ENCODE measurements around the gene OR2T6. TPM values are rescaled to one million over a fixed set of nuclear protein-coding genes. Genes with fewer than 3 reads are reported as not detected.
"Not testable (repeated sequence)": the region's sequence is repeated elsewhere in the genome, so short reads cannot be mapped to it uniquely, and the experiment has no call there.

OR2T6 gene
- total RNA-seq, 1 experiment from 2014 or later = not detected

DNA sequence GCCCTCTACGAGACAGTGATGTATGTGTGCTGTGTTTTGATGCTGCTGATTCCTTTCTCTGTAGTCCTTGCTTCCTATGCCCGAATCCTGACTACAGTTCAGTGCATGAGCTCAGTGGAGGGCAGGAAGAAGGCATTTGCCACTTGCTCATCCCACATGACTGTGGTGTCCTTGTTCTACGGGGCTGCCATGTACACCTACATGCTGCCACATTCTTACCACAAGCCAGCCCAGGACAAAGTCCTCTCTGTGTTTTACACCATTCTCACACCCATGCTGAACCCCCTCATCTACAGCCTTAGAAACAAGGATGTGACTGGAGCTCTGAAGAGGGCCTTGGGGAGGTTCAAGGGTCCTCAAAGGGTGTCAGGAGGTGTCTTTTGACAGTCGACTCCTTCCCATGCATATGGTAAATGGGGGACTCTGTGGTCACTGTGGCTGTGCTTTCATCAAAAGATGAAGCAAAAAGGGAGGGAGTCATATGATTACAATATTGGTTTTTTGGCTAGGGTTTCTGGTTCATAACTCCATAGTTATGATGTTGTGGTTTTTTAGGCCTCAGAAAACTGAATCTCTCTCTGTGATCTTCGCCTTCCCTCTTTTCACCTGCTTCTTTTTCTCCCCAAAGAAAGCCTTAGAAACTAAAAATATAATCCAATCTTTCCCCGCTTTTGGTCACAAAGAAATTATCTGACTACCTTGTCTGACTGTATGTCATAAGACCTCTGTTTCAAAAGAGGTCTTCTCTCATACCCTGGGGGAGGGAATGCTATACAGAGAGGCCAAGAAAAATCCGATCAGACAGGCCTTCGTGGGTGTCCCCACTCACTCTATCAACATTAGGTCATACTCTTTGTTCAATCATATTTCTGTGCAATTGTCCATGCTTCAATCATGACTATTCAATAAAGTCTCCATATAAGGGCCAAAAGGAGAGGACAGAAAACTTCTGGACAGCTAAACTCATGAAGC lies 31.5 kb downstream of the OR2T6 start:
- Histone ChIP-seq H3K4me3 (no peak overlapping the region), H3K9me3 (replicated peaks) (peaks cover 4% of the 10 kb centered on the region; the same call in 1 of the 2 replicates), H3K36me3 (no peaks in the 10 kb centered on the region), H3K27me3 (replicated peaks) (no peaks in the 10 kb centered on the region), H3K4me1 (replicated peaks) (no peaks in the 10 kb centered on the region), H3K27ac (no peak overlapping the region)
- no peak for DNase-seq (ENCODE audit: low read depth in 1 of 2, low spot score in 2 of 2)

- no peak overlapping the region for H3K4me3 ChIP-seq
- no peaks in the 10 kb centered on the region for H3K4me1 ChIP-seq (replicated peaks)
- no peak overlapping the region for H3K27ac ChIP-seq
- H3K27me3 ChIP-seq (replicated peaks) = no peaks in the 10 kb centered on the region
- peaks cover 10% of the 10 kb centered on the region; the same call in 1 of the 2 replicates for H3K9me3 ChIP-seq (replicated peaks)
- no peaks in the 10 kb centered on the region for H3K36me3 ChIP-seq
- DNase-seq (ENCODE audit: low read depth in 1 of 2, low spot score in 2 of 2) = no peak
These were observed 40.7 kb downstream of the OR2T6 start for GRCh38 chr1:248416226-248416625.

DNA sequence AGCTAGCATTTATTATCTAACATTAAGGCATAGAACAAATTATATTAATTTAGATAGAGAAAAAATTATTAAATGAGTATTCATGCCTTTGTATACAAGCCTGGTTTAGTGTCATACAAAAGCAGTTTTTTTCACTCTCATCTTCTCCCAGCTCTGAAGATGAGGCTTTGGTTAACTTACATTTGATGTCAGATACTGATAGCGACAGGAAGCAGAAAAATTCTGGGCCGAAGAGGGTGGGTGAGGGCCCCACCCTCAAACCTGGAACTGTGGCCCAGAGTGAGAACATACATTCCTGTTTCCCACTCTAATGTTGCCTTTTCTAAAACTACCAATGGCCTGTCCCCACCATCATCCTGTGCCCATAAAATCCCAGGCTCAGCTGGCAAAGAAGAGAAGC lies 42.3 kb downstream of the OR2T6 start:
- no peak overlapping the region for H3K27ac ChIP-seq
- no peaks in the 10 kb centered on the region for H3K36me3 ChIP-seq
- peaks cover 6% of the 10 kb centered on the region; the same call in 1 of the 2 replicates for H3K9me3 ChIP-seq (replicated peaks)
- no peak for DNase-seq (ENCODE audit: low read depth in 1 of 2, low spot score in 2 of 2)
- no peaks in the 10 kb centered on the region for H3K4me1 ChIP-seq (replicated peaks)
- no peak overlapping the region for H3K4me3 ChIP-seq
- H3K27me3 ChIP-seq (replicated peaks) = no peaks in the 10 kb centered on the region

- H3K27me3 ChIP-seq (replicated peaks) = no peaks in the 10 kb centered on the region
- DNase-seq (ENCODE audit: low read depth in 1 of 2, low spot score in 2 of 2) = peak in 1 of 2 experiments; percentile 7
- no peaks in the 10 kb centered on the region for H3K4me1 ChIP-seq (replicated peaks)
- no peak overlapping the region for H3K27ac ChIP-seq
- no peaks in the 10 kb centered on the region for H3K36me3 ChIP-seq
- no peak overlapping the region for H3K4me3 ChIP-seq
- peaks cover 2% of the 10 kb centered on the region; the same call in 1 of the 2 replicates for H3K9me3 ChIP-seq (replicated peaks)
These were observed 45.8 kb downstream of the OR2T6 start for GRCh38 chr1:248421384-248421783.

- not testable (repeated sequence) for H3K4me1 ChIP-seq (replicated peaks); H3K9me3 ChIP-seq (replicated peaks); H3K36me3 ChIP-seq; H3K27me3 ChIP-seq (replicated peaks); H3K4me3 ChIP-seq; DNase-seq (ENCODE audit: low read depth in 1 of 2, low spot score in 2 of 2); H3K27ac ChIP-seq
These were observed 52.1 kb downstream of the OR2T6 start for GRCh38 chr1:248427526-248428191.

DNA sequence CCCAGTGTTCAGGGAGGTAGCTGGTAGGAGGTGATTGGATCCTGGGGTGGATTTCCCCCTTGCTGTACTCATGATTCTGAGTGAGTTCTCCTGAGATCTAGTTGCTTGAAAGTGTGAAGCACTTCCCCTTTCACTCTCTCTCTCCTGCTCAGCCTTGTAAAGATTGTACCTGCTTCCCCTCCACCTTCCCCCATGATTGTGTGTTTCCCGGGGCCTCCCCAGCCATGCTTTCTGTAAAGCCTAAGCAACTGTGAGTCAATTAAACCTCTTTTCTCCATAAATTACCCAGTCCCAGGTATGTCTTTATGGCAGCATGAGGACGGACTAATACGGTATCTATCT lies 52.6 kb downstream of the OR2T6 start:
- H3K9me3 ChIP-seq (replicated peaks); H3K27me3 ChIP-seq (replicated peaks); H3K36me3 ChIP-seq; H3K4me1 ChIP-seq (replicated peaks); H3K4me3 ChIP-seq; H3K27ac ChIP-seq; DNase-seq (ENCODE audit: low read depth in 1 of 2, low spot score in 2 of 2): not testable (repeated sequence)

- not testable (repeated sequence) for DNase-seq (ENCODE audit: low read depth in 1 of 2, low spot score in 2 of 2); H3K36me3 ChIP-seq; H3K4me1 ChIP-seq (replicated peaks); H3K9me3 ChIP-seq (replicated peaks); H3K27me3 ChIP-seq (replicated peaks); H3K27ac ChIP-seq; H3K4me3 ChIP-seq
These were observed 56.1 kb downstream of the OR2T6 start for GRCh38 chr1:248431683-248432082.

DNA sequence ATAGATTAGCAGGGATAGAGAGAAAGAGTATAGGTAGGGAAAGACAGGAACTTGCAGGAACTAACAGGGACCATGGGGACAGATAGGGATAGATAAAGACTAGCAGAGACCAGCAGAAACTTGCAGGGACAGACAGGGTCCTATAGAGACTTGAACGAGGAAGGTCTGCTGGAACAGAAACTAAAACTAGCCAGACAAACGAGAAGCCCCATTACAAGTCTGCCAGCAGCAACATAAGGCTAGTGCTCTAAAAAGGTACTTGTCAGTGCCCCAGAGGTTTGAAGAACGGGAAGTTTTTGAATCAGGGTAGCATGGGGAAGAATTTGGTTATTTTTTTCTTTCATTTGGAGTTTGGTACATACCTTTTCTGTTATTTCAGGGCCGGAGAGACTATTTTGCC lies 56.7 kb downstream of the OR2T6 start:
- DNase-seq (ENCODE audit: low read depth in 1 of 2, low spot score in 2 of 2); H3K36me3 ChIP-seq; H3K27ac ChIP-seq; H3K27me3 ChIP-seq (replicated peaks); H3K9me3 ChIP-seq (replicated peaks); H3K4me1 ChIP-seq (replicated peaks); H3K4me3 ChIP-seq: not testable (repeated sequence)

GRCh38 chr1:248433811-248434415 lies 58.4 kb downstream of the OR2T6 start:
- not testable (repeated sequence) for H3K9me3 ChIP-seq (replicated peaks); H3K4me1 ChIP-seq (replicated peaks); H3K36me3 ChIP-seq; DNase-seq (ENCODE audit: low read depth in 1 of 2, low spot score in 2 of 2); H3K27me3 ChIP-seq (replicated peaks); H3K4me3 ChIP-seq; H3K27ac ChIP-seq

DNA sequence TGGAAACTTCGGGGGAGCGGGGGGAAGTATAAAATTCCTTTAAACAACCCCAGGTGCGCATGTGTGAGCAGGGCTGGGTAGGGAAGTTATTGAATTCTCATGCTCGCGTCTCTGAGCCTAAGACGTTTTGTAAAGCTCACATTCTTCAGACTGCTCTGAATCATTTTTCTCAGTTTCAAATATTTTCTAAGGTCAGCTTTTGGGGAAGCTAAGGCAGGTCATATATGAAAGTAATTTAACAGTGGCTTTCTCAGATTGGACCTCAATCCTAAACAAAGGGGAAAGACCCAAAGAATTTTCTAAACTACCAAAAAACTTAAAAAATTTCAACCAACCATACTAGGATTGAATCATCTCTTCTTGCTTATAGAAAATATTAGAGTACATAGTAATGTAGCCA lies 59.4 kb downstream of the OR2T6 start:
- DNase-seq (ENCODE audit: low read depth in 1 of 2, low spot score in 2 of 2); H3K27me3 ChIP-seq (replicated peaks); H3K27ac ChIP-seq; H3K4me1 ChIP-seq (replicated peaks); H3K9me3 ChIP-seq (replicated peaks); H3K36me3 ChIP-seq; H3K4me3 ChIP-seq: not testable (repeated sequence)

GRCh38 chr1:248436303-248436702 lies 60.8 kb downstream of the OR2T6 start:
- not testable (repeated sequence) for H3K4me1 ChIP-seq (replicated peaks); H3K9me3 ChIP-seq (replicated peaks); H3K4me3 ChIP-seq; H3K36me3 ChIP-seq; H3K27ac ChIP-seq; DNase-seq (ENCODE audit: low read depth in 1 of 2, low spot score in 2 of 2); H3K27me3 ChIP-seq (replicated peaks)

DNA sequence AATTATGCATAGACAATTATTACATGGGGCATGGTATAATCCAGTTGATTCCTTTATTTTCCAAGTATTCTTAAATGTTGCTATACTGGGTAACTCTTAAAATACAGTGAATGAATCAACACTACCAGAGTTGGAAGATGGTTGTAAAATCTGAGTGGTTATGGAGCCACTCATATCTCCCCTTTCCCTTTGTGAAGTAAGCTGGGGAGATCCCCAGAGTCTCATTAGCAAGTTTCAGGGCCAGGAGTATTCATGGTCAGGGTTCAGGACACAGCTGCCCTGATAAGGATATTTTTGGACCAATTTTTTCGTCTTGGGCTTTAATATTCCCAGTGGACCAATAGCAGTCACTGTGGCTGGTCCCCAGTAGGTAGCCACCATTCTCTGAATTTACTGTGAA lies 63.1 kb downstream of the OR2T6 start:
- H3K4me3 ChIP-seq; H3K9me3 ChIP-seq (replicated peaks); H3K36me3 ChIP-seq; H3K27me3 ChIP-seq (replicated peaks); H3K27ac ChIP-seq; H3K4me1 ChIP-seq (replicated peaks); DNase-seq (ENCODE audit: low read depth in 1 of 2, low spot score in 2 of 2): not testable (repeated sequence)

DNA sequence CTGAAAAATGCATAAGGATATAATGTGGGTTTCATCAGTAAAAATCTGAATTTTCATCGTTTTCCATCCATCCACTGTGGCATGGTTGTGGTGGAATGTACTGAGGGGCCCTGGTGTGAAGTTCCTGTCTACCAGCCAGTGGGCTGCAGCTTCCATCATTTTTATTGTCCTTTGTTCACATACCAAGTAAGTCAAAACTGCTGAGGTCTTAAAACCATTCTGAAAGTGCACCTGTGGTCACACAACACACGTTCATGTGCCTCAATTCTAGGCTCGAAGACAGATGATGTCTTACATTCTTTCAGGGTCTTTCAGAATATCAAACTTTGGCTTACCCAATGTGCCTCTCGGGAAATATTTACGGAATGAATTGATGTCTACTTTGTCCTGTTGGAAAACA lies 63.7 kb downstream of the OR2T6 start:
- not testable (repeated sequence) for H3K27ac ChIP-seq; H3K27me3 ChIP-seq (replicated peaks); H3K4me3 ChIP-seq; DNase-seq (ENCODE audit: low read depth in 1 of 2, low spot score in 2 of 2); H3K9me3 ChIP-seq (replicated peaks); H3K36me3 ChIP-seq; H3K4me1 ChIP-seq (replicated peaks)
